ENCODE measurements around the gene UBR2.

GRCh38 chr6:42530296-42530695, 33.5 kb upstream of the UBR2 start:
- no peak for TF ChIP-seq CTCF (IDR thresholded peaks at IDR 0.05)
- TF ChIP-seq POLR2A (IDR thresholded peaks at IDR 0.05): no peak

All from right lobe of liver (tissue), 4 donors.